GM18870 (cell line): Measurements from ENCODE around the gene MTREX.
A peak's percentile ranks its signal among the peaks of the same experiment; 100 is the strongest.

Experiments used
- ATAC-seq: cut with Tn5 transposase; IDR thresholded peaks from one replicate; pipeline ENCODE4 v1.9.1; 2021; ENCODE audit warnings: moderate library complexity; ENCODE audit not compliant: unreplicated experiment

Gene MTREX

GRCh38 chr5:55324815-55325418, 17.1 kb downstream of the MTREX start:
- no peak for ATAC-seq

DNA sequence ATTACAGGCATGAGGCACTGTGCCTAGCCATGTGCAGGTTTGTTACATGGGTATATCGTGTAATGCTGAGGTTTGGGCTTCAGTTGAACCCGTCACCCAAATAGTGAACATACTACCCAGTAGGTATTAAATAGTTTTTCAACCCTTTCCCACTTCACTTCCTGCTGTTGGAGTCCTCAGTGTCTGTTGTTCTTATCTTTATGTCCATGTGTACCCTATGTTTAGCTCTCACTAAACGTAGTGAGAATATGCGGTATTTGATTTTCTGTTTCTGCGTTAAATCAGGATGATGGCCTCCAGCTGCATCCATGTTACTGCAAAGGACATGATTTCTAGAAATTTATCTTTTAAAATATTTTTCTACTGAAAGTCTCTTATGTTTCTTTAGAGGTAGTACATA, 17.8 kb downstream of the MTREX start:
- ATAC-seq = no peak

GRCh38 chr5:55327281-55327680, 19.5 kb downstream of the MTREX start:
- ATAC-seq = no peak

GRCh38 chr5:55331321-55331720, 23.5 kb downstream of the MTREX start:
- ATAC-seq = no peak

- ATAC-seq = no peak
Measured at GRCh38 chr5:55333017-55333416, 25.2 kb downstream of the MTREX start.

- no peak for ATAC-seq
Measured at GRCh38 chr5:55333811-55334210, 26.0 kb downstream of the MTREX start.

DNA sequence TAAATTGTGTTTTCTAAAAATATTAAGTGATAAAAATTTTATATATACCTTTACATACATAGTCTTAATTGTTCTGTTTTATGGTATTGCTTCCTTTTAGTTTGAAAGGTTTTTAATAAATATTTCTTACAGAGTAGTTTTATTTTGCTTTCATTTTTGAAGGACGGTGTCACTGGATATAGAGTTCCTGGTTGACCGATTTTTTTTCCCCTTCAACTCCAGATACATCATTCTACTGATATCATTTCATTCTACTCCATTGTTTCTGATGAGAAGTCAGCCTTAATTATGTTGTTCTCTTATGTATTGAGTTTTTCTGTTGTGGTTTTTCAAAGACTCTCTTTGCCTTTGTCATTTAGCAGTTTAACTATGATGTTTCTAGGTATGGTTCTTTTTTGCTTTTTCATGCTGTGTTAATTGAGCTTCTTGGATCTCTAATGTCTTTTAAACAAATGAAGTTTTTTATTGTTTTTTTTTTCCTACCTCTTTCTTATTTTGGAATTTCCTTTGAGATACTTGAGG, 30.4 kb downstream of the MTREX start:
- no peak for ATAC-seq

DNA sequence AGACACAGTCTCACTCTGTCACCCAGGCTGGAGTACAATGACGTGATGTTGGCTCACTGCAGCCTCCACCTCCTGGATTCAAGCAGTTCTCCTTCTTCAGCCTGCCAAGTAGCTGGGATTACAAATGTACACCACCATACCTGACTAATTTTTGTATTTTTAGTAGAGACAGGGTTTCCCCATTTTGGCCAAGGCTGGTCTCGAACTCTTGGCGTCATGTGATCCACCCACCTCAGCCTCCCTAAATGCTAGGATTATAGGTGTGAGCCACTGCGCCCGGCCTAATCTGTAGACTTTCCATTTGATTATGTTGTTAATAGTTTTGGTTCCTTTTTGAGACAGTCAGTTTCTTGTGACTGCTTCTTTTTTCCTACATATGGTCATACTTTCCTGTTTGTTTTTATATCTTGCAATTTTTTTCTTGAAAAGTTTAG, 31.0 kb downstream of the MTREX start:
- ATAC-seq = no peak

DNA sequence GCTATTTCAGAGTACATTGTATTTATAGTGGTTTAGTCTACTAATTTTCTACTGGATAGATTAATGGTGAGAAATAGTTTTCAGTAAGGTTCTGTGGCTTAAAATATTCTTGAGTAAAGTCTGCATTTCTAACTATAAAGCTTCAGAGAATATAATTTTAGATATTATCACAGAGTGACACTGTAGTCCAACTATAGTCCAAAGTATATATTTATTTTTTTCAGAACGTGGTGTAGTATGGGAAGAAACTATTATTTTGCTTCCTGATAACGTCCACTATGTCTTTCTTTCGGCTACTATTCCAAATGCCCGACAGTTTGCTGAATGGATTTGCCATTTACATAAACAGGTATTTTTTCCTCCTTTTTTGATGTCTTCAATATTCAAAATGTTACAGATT, 35.3 kb downstream of the MTREX start:
- ATAC-seq = no peak

DNA sequence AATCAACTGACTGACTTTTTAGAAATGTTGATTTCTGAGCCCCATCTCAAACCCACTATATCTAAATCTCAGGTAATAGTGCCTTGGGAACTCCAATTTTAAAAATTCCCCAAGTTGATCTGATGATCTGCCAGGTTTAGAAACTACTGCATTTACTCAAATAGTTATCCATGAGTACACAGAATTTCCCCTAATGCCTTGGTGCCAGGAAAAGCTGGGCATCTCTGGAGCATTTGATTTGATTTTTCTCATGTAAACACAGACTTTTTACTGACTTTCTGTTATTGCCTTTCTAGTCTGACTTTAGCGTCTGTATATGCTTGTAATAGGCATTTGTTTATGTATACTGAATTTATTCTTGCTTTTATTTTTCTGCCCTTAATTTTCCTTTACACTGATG, 35.8 kb downstream of the MTREX start:
- no peak for ATAC-seq

- ATAC-seq = no peak
Measured at GRCh38 chr5:55344392-55344992, 36.7 kb downstream of the MTREX start.

DNA sequence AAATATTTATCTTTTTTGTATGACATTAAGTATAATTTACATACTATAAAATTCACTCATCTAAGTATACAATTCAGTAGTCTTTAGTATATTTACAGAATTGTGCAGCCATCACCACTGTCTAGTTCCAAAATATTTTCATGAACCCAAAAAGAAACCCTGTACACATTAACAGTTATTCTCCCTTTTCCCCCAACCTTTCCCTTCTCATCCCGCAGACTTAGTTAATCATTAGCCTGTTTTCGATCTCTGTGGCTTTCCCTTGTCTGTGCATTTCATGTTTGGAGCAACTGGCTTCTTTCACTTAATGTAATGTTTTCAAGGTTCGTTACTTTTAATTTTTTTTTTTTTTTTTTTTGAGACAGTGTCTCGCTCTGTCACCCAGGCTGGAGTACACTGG, 37.5 kb downstream of the MTREX start:
- ATAC-seq = no peak

- ATAC-seq = no peak
Measured at GRCh38 chr5:55347786-55348185, 40.0 kb downstream of the MTREX start.

DNA sequence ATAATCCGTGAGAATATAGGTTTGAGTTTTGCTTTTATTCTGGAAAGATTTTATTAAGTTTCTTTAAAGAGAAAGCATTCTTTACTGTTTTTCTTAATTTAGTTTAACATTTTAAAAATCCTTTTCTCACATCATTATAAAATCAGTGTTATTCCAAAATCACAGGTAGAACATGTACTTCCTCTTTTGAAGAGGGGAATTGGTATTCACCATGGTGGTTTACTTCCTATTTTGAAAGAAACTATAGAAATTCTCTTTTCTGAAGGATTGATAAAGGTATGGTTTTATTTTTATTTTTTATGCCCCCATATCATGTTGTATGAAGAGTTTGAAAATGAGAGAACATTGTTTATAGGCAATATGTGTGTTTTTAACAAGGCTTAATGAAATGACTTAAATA, 43.0 kb downstream of the MTREX start:
- no peak for ATAC-seq

DNA sequence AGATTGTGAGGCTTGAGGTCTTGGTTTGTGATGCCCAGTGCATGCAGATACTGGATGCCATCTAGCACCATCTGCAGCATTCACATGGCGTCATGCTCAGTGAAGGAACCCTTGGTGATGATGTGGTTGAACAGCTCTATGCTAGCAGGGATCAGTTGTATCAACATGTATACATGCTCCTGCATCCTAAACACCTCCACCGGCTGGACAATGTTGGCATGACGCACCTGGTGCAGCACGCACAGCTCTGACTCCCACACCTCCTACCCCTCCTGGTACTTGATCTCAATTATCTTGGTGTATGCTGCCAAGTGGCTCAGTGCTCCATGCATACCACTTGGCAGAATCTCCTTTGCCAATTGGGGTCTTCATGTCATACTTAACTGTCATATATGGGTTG, 49.1 kb downstream of the MTREX start:
- ATAC-seq = no peak

DNA sequence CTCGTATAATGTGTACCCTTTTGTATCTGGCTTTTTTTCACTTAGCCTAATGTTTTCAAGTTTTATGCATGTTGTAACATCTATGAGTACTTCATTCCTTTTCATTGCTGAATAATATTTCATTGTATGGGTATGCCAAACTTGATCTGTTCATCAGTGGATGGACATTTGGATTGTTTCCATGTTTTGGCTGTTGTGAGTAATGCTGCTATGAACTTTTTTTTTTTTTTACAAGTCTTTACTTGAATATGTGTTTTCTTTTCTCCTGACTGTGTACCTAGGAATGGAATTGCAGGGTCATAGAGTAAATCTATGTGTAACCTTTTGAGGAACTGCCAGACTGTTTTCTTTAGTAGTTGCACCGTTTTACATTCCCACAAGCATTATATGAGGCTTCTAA, 52.4 kb downstream of the MTREX start:
- no peak for ATAC-seq

DNA sequence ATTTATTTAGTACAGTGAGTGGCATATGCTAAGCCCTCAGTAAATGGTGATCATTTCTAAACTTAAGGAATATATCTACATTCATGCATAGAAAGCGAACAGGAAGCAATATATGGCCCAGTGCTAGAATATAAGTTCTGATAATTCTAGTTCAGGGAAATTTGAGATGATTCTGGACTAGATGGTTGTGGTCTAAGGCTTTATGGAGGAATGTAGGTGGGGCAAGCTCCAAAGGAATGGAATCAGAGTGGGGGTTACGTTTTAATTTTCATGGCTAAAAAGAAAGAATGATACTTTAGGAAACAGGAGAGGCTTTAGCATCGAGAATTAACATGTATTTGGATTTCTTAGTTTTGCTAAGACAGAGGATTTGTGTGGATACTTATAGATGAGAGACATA, 56.1 kb downstream of the MTREX start:
- ATAC-seq = no peak

- peak; percentile 98 for ATAC-seq
Measured at GRCh38 chr5:55364537-55365055, 56.8 kb downstream of the MTREX start.

- no peak for ATAC-seq
Measured at GRCh38 chr5:55370291-55370925, 62.6 kb downstream of the MTREX start.

- no peak for ATAC-seq
Measured at GRCh38 chr5:55371145-55371544, 63.4 kb downstream of the MTREX start.

GRCh38 chr5:55372130-55372925, 64.5 kb downstream of the MTREX start:
- no peak for ATAC-seq
